Body of pancreas (tissue), 4 donors: ENCODE data around the gene RAB1A. TPM values are rescaled to one million over a fixed set of nuclear protein-coding genes. Genes with fewer than 3 reads are reported as not detected.
A peak's percentile ranks its signal among the peaks of the same experiment; 100 is the strongest.
"Not testable (repeated sequence)": the region's sequence is repeated elsewhere in the genome, so short reads cannot be mapped to it uniquely, and the experiment has no call there.

Experiments
- ATAC-seq: fragments of 150-250 bp; one replicate; pipeline ENCODE4 v1.9.1; 2016
- DNase-seq, 4 donors: peaks; one replicate each; pipeline ENCODE4 v3.0.0-alpha.2; 2019
- H3K27ac ChIP-seq, 4 donors: fragments of 200-600 bp; sonication (generic); 1 replicate in 3 of 4; 2 replicates in 1 of 4; pipeline versions ENCODE4 v1.5.1 to v1.6.1; 2016 to 2019; ENCODE audit warnings: mild to moderate bottlenecking in 1 of 4, mixed read lengths in 1 of 4, moderate library complexity in 1 of 4
- H3K27me3 ChIP-seq, 2 donors: fragments of 200-600 bp; sonication (generic); one replicate each; pipeline ENCODE4 v1.6.0; 2016; ENCODE audit warnings: mild to moderate bottlenecking in 1 of 2
- H3K36me3 ChIP-seq, 2 donors: fragments of 200-600 bp; sonication (generic); replicated peaks in 1 of 2; 2 replicates each; pipeline ENCODE4 v1.5.1; 2016; ENCODE audit warnings: low read depth in 2 of 2; ENCODE audit not compliant: insufficient read depth in 1 of 2
- H3K4me1 ChIP-seq: fragments of 200-600 bp; sonication (generic); one replicate; pipeline ENCODE4 v1.6.0; 2016
- H3K4me3 ChIP-seq, 2 donors: fragments of 200-600 bp; sonication (generic); 1 replicate in 1 of 2; 2 replicates in 1 of 2; pipeline ENCODE4 v1.5.1; 2016 to 2019
- H3K9me3 ChIP-seq, 3 donors: fragments of 200-600 bp; sonication (generic); 1 replicate in 2 of 3; 2 replicates in 1 of 3; pipeline ENCODE4 v1.5.1; 2016
- POLR2A ChIP-seq, 3 donors: fragments of 450-650 bp; IDR thresholded peaks; one replicate each; pipeline ENCODE4 v1.6.1; 2016; ENCODE audit warnings: antibody characterized with exemption in 3 of 3, mild to moderate bottlenecking in 2 of 3
- WGBS, 2 donors: methylation state at CpG; one replicate each; pipeline ENCODE4 v1.1.5; 2017; 5-methylcytosine and 5-hydroxymethylcytosine counted together
- intact Hi-C: fragments of 100-400 bp; cut with DNase I; formaldehyde crosslinking; loops from one replicate; pipeline ENCODE4 v1.15.1; 2023
- total RNA-seq, 2 donors: library from RNA; depleted of rRNA; stranded (reverse); fragments of >200 nt; gene quantifications; one replicate each; pipeline ENCODE4 v1.1.0, GENCODE V29; 2016
- TF ChIP-seq, protein P1 (sequence below), 7 experiments: fragments of 450-650 bp in 4 of 7; fragments of 200-600 bp in 3 of 7; sonication (generic) in 3 of 7; IDR thresholded peaks; one replicate each; pipeline ENCODE4 v1.5.1; 2016 to 2019; ENCODE audit warnings: antibody characterized with exemption in 7 of 7

RAB1A gene
- total RNA-seq, 2 donors from 2014 or later, result 43.2 to 53.7 TPM

GRCh38 chr2:65161551-65162100 is 31.7 kb upstream of the RAB1A start:
- no peak for ATAC-seq
- Histone ChIP-seq H3K4me3 (no peak overlapping the region), H3K9me3 (no peaks in the 10 kb centered on the region), H3K27ac (no peak overlapping the region), H3K4me1 (peaks cover 12% of the 10 kb centered on the region), H3K27me3 (no peaks in the 10 kb centered on the region), H3K36me3 (no peaks in the 10 kb centered on the region)
- intact Hi-C loops, result no loop called here
- TF ChIP-seq, protein P1, sequence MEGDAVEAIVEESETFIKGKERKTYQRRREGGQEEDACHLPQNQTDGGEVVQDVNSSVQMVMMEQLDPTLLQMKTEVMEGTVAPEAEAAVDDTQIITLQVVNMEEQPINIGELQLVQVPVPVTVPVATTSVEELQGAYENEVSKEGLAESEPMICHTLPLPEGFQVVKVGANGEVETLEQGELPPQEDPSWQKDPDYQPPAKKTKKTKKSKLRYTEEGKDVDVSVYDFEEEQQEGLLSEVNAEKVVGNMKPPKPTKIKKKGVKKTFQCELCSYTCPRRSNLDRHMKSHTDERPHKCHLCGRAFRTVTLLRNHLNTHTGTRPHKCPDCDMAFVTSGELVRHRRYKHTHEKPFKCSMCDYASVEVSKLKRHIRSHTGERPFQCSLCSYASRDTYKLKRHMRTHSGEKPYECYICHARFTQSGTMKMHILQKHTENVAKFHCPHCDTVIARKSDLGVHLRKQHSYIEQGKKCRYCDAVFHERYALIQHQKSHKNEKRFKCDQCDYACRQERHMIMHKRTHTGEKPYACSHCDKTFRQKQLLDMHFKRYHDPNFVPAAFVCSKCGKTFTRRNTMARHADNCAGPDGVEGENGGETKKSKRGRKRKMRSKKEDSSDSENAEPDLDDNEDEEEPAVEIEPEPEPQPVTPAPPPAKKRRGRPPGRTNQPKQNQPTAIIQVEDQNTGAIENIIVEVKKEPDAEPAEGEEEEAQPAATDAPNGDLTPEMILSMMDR (IDR thresholded peaks at IDR 0.05), result no peak
- TF ChIP-seq POLR2A (IDR thresholded peaks at IDR 0.05), result no peak
- no peak for DNase-seq
- WGBS, 2 donors, result 86 to 87% methylated on average over 9 of the region's 9 CpGs

- H3K36me3 ChIP-seq, result no peaks in the 10 kb centered on the region
- H3K4me1 ChIP-seq, result peaks cover 12% of the 10 kb centered on the region
- no peak overlapping the region for H3K4me3 ChIP-seq
- WGBS, 2 donors, result 20 to 26% methylated on average over 2 of the region's 2 CpGs
- ATAC-seq (no peak), DNase-seq (peak in 3 of 4 donors; percentile 28 to 38 (median 34))
- intact Hi-C loops, result no loop called here
- H3K9me3 ChIP-seq, result no peaks in the 10 kb centered on the region
- H3K27me3 ChIP-seq, result no peaks in the 10 kb centered on the region
- peak overlapping the region; percentile 16 to 40 (median 22) for H3K27ac ChIP-seq
- TF ChIP-seq, protein P1 (IDR thresholded peaks at IDR 0.05), result no peak
- TF ChIP-seq POLR2A (IDR thresholded peaks at IDR 0.05), result no peak
Measured at GRCh38 chr2:65159906-65160305, 30.0 kb upstream of the RAB1A start.

DNA sequence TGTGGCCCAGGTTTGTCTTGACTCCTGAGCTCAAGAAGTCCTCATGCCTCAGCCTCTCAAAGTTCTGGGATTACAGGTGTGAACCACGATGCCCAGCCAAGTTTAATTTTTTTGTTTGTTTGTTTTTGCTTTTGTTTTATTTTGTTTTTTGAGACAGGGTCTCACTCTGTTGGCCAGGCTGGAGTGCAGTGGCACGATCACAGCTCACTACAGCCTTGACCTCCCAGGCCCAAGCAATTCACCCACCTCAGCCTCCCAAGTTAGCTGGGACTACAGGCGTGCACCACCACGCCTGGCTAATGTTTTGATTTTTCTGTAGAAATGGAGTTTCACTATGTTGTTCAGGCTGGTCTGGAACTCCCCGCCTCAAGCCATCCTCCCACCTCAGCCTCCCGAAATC is 29.4 kb upstream of the RAB1A start:
- Histone ChIP-seq H3K9me3 (no peaks in the 10 kb centered on the region), H3K36me3 (no peaks in the 10 kb centered on the region), H3K4me1 (peaks cover 12% of the 10 kb centered on the region), H3K27me3 (no peaks in the 10 kb centered on the region), H3K4me3 (no peak overlapping the region), H3K27ac (peak overlapping the region in 1 of 4 donors; percentile 18)
- 89 to 93% methylated on average over 6 of the region's 6 CpGs for WGBS, 2 donors
- intact Hi-C loops, result no loop called here
- DNase-seq (no peak), ATAC-seq (no peak)
- TF ChIP-seq, protein P1 (IDR thresholded peaks at IDR 0.05), result no peak
- TF ChIP-seq POLR2A (IDR thresholded peaks at IDR 0.05), result no peak

DNA sequence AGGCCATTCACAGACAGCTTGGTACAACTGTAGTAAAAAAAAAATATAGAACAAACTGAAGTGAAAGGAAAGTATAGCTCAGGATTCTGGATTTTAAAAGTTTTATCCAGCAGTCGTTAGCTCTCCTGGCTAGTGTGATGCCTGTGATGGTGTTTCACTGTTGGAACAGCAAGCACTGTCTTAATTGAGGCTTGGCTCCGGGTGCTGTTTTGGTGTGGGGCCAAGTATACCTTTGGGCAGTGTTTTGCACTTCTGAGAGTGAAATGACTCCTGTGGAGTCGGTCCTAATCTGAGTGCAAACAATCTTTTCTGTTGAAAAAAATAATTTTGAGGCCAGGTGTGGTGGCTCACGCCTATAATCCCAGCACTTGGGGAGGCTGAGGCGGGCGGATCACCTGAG is 28.7 kb upstream of the RAB1A start:
- Histone ChIP-seq H3K27ac (peak overlapping the region in 2 of 4 donors; percentile 21 to 22), H3K4me1 (peaks cover 12% of the 10 kb centered on the region), H3K36me3 (no peaks in the 10 kb centered on the region), H3K27me3 (no peaks in the 10 kb centered on the region), H3K9me3 (no peaks in the 10 kb centered on the region), H3K4me3 (no peak overlapping the region)
- peak in 3 of 4 donors; percentile 6 to 41 (median 31) for DNase-seq
- TF ChIP-seq, protein P1 (IDR thresholded peaks at IDR 0.05), result no peak
- no peak for TF ChIP-seq POLR2A (IDR thresholded peaks at IDR 0.05)
- no peak for ATAC-seq
- intact Hi-C loops, result no loop called here
- 37 to 56% methylated on average over 6 of the region's 6 CpGs for WGBS, 2 donors

DNA sequence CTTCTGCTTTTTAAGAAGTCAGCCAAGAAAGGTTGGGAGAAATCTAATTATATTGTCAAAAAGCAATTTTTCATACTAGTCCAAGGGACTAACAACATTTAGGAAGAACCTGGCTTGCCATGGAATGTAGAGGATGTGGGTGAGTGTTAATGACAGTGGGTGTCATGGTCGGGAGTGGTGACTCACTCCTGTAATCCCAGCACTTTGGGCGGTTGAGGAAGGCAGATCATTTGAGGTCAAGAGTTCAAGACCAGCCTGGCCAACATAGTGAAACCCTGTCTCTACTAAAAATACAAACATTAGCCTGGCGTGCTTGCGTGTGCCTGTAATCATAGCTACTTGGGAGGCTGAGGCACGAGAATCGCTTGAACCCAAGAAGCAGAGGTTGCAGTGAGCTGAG is 27.9 kb upstream of the RAB1A start:
- H3K4me3 ChIP-seq, H3K27ac ChIP-seq, H3K36me3 ChIP-seq, DNase-seq, H3K27me3 ChIP-seq, H3K9me3 ChIP-seq, ATAC-seq, intact Hi-C loops: not testable (repeated sequence)
- 63 to 93% methylated on average over 5 to 6 of the region's 6 CpGs for WGBS, 2 donors
- peaks cover 12% of the 10 kb centered on the region for H3K4me1 ChIP-seq
